Activated naive CD4-positive, alpha-beta T cell treated with Interleukin-2 at 50 U/mL for 16 hours (primary cell): ENCODE data around the gene KCNK15.
A peak's percentile ranks its signal among the peaks of the same experiment; 100 is the strongest.

Source experiments
- DNase-seq: peaks from one replicate; pipeline ENCODE4 v3.0.0-alpha.2; 2020

The KCNK15 gene

DNA sequence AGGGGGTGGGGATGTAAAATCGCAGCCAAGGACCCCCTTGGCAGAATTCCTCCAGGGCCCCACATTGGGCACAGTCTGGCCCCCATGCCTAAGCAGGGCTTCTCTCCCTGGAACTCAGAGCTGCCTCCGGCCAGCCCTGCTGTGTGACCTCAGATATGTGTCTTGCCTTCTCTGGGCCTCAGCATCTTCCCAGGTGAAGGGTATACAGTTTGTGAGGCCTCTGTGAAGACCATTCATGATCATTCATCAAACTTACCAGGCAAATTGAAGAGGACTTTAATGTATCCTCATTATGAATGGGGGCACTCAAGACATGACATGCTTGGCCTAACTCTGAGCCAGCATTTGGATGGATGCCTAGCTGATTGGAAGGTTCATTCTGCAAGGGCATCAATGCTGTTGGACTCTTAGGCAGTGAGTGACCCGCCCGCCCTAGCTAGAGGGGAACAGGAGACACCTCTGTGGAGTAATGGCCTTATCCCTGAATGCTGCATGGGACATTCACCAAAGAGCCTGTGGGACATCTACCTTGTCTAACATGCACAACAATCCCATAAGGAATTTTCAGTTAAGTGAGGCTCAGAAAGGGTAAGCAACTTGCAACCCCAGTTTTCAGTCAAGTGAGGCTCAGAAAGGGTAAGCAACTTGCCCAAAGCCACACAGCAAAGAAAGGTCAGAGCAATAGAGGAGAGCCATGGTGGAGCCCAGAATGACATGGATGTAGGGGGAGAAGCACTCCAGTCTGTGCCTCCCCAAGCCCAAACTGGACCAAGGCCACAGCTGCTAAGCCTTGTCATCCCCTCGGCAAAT lies 30.0 kb upstream of the KCNK15 start:
- DNase-seq, result no peak

DNA sequence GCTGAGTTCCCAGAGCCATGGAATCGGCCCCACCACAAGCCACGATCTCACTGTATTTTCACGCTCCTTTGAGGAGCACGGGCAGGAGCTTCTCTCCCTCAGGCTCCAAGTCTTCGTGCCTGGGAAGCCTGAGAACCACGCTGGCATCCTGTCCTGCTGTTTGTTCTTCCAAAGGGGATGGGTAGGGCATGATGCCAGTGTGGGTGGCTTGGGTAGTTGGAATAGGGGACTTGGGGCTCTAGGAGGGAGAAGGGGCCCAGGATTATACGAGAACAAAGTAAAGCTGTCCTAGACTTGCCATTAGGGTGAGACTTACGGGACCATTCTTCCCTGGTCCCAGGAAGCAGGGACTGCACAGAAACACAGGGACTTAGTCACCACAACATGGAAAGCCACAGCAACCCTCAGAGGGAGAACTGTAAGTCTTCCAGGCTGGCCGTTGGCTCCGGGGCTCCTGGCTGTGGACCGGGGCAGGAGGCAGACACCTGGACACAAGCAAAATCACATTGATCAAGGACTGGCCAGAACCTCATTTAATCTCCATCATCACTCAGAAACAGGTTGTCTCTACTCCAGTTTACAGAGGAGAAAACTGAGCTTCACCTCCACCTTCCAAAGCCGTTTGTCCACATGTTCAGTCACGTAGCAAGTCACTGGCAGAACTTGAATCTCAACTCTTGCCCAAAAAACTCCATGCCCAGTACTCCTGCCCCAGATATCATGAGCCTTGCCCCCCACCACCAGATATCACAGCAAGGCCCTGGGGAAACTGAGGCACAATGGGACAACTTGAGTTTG lies 29.2 kb upstream of the KCNK15 start:
- no peak for DNase-seq

DNA sequence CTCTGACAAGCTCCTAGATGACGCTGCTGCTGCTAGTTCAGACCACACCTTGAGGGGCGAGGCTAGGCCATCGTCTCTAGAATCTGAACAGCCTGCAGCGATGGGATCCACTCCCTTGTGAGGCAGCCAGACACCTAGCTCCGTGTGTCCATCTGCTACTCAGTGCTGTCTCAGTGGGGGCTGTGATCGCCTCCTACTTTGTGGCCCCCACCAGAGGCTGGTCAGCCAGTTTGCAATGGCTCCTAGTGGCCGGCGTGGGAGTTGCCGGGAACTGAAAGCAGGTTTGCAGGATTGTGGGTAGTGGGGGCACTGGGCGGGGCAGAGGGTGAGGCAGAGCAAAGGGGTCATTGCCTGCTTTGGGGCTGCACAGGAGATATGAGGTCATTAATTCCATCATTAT lies 27.7 kb upstream of the KCNK15 start:
- DNase-seq, result no peak

DNA sequence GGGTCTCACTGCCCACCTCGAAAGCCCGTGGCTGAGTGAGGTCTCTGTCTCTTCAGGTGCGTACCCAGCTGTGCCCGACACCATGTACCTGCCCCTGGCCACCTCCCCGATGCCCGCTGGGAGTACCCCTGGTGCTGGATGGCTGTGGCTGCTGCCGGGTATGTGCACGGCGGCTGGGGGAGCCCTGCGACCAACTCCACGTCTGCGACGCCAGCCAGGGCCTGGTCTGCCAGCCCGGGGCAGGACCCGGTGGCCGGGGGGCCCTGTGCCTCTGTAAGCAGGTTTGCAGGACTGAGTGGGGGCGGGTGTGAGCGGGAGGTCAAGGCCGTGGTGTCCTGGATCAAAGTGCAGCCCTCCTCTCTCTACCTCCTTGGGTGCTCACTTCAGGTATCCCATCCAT lies 25.8 kb upstream of the KCNK15 start:
- DNase-seq, result no peak

GRCh38 chr20:44720621-44720996 lies 25.1 kb upstream of the KCNK15 start:
- no peak for DNase-seq

- no peak for DNase-seq
These were observed 24.5 kb upstream of the KCNK15 start for GRCh38 chr20:44720997-44721784.

GRCh38 chr20:44721785-44722054 lies 23.9 kb upstream of the KCNK15 start:
- no peak for DNase-seq

GRCh38 chr20:44722990-44723389 lies 22.7 kb upstream of the KCNK15 start:
- DNase-seq, result no peak

DNA sequence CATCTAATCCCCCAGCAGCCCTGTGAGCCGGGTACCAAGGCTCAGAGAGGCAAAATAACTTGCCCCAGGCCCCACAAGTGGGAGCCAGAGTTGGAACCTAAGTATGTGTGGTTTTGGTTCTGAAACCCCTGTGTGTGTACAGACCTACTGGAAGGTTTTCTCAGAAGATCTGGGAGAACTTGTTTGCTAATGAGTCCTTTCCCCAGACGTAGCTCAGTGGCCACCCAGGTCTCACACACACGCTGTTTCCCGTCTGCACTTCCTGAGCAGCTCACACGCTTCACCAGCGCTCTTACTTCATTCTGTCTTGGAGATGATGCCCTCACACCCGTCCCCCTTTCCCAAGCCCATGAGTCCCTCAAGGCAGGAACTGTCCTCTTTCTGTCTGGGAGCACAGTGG lies 22.3 kb upstream of the KCNK15 start:
- no peak for DNase-seq

GRCh38 chr20:44723798-44724362 lies 21.8 kb upstream of the KCNK15 start:
- no peak for DNase-seq

GRCh38 chr20:44724423-44725091 lies 21.1 kb upstream of the KCNK15 start:
- DNase-seq, result no peak

- DNase-seq, result no peak
These were observed 19.8 kb upstream of the KCNK15 start for GRCh38 chr20:44725837-44726236.

DNA sequence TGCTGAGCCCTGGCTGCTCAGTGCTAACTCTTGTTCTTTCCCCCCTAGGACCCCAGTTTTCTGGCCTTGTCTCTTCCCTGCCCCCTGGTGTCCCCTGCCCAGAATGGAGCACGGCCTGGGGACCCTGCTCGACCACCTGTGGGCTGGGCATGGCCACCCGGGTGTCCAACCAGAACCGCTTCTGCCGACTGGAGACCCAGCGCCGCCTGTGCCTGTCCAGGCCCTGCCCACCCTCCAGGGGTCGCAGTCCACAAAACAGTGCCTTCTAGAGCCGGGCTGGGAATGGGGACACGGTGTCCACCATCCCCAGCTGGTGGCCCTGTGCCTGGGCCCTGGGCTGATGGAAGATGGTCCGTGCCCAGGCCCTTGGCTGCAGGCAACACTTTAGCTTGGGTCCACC lies 18.6 kb upstream of the KCNK15 start:
- no peak for DNase-seq

DNA sequence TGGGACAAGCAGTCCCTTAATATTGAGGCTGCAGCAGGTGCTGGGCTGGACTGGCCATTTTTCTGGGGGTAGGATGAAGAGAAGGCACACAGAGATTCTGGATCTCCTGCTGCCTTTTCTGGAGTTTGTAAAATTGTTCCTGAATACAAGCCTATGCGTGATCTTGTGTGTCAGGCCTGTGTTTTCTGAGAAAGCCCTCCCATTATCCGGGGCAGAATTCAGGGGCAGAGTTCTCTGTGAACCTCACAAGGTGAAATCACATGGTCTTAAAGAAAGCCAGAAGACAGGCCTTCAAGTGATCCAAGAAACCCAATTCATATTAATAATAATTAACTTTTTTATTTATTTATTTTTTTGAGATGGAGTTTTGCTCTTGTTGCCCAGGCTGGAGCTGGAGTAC lies 18.0 kb upstream of the KCNK15 start:
- DNase-seq, result no peak

DNA sequence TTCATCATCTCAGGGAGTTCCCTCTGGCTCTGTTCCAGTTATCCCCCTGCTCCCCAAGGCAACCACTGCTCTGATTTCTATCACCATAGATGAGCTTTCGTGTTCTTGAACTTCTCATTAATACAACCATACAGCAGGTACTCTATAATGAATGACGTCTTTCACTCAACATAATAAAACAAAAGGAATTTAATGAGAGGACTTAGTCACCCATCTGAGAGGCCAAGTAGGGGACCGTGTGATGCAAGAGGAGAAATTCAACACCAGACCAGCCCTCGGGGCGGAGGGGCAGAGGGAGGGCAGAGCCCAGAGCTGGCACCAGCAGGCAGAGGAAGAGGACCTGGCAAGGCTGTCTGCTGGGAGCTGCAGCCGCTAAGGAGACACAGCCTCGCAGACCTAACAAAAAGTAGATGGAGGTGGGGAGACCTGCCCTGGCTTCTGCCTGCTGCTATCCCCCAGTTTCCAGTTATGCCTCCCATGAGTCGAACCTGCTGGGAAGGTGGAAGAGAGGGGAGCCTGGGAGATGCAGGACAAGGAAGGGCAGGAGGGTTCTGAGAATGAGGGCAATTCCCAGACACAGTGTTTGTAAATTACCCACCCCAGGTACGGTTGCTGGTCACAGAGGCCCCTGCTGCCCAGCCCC lies 16.7 kb upstream of the KCNK15 start:
- no peak for DNase-seq

- no peak for DNase-seq
These were observed 15.2 kb upstream of the KCNK15 start for GRCh38 chr20:44730441-44730840.

DNA sequence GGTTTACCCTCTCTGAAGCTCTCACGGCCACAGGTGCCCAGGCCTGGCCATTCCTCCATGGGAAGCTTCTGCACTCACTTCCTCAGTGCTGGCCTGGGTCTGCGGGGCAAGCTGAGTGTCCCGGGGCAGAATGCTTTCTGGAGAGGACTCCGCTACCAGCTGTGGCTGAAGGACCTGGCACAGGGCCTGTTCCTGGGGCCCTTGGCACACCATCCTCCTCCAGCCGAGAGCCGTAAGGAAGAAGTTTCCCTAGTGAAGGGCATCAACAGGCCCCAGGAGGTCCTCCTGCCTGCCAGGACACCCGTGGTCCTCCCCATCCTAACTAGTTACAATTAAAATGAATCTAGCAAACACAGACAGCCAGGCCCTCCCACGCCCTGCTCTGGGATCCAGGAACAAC lies 14.0 kb upstream of the KCNK15 start:
- no peak for DNase-seq

DNA sequence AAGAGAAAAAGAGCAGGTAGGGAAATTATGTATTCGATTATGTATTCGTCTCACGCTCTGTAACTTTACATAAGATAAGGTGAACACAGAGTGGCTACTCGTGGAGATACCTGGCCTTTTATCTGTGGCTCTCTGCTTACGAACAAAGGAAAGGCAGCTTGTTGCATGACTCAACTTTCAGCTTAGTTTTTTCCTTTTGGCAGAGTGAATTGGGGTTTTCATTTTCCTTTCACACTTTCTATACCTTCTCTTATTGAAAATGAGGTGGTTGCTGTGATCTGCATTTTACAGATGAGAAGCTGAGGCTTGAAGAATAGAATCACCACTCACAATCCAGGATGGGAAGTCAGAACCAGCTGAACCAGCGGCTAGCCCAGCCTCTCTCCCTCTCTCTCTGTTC lies 13.3 kb upstream of the KCNK15 start:
- no peak for DNase-seq

GRCh38 chr20:44733341-44734069 lies 12.2 kb upstream of the KCNK15 start:
- DNase-seq, result peak; percentile 64

DNA sequence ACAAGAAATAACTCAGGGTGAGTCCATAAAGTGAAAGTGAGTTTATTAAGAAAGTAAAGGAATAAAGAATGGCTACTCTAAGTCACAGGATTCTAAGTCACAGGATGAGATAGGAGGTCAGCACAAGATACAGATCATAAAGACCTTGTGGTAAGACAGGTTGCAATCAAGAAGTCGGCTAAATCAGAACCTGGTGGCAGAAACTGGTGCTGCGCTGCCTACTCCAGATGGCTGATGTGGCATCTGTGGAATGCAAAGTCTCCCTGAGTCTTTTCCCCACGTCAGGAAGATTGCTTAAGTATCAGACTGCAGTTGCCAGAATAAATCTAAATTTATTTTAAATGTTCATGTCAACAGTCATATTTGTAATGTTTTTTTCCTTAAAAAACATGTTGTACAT lies 10.7 kb upstream of the KCNK15 start:
- DNase-seq, result no peak

- DNase-seq, result no peak
These were observed 9.9 kb upstream of the KCNK15 start for GRCh38 chr20:44735816-44736169.
